ENCODE data around the gene CHCHD3.

GRCh38 chr7:133121175-133121844, 39.4 kb upstream of the CHCHD3 start:
- no peak for TF ChIP-seq TAF1 (IDR thresholded peaks at IDR 0.05; ENCODE audit: borderline replicate concordance, insufficient read depth, low read length)
- TF ChIP-seq POLR2AphosphoS5 (IDR thresholded peaks at IDR 0.05; ENCODE audit: low read depth, low read length): no peak
- TF ChIP-seq REST (IDR thresholded peaks at IDR 0.05; ENCODE audit: insufficient read depth in 1 of 2, low read depth in 2 of 2, low read length in 2 of 2): no peak
